Measurements from ENCODE around the gene GUCA1C. TPM values are rescaled to one million over a fixed set of nuclear protein-coding genes. Genes with fewer than 3 reads are reported as not detected.

Gene GUCA1C
- total and polyA plus RNA-seq, 2 of the 8 experiments (the other 6 are each of a cell fraction or from before 2014, with no cell fraction given) = not detected

DNA sequence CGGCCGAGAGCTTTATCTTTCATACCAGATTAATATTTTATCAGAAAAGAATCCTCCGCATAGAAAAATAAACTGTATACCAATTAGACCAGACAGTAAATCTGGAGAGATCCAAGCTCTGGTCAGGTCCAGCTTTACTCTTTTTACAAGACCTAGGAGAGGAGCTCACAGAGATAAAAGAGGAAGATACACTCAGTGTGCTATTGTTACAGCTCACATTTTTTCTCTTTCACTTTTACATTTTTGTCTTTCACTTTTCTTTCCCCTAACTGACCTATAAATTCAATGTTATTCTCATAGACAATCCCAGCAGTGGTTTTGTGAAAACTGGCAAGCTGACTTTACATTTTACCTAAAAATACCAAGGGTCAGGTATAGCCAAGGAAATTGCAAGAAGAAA, 55.8 kb downstream of the GUCA1C start:
- Histone ChIP-seq H2BK5ac (ENCODE audit: low read depth, low read length) (no peak overlapping the region), H3K27me3 (replicated peaks in 1 of 4; ENCODE audit: control insufficient read depth in 3 of 4, extremely low read depth in 1 of 4, insufficient read depth in 3 of 4, low read length in 3 of 4) (no peaks in the 10 kb centered on the region), H2BK15ac (ENCODE audit: low read length) (no peak overlapping the region), H3K27ac (ENCODE audit: low read depth, low read length) (no peak overlapping the region), H4K91ac (replicated peaks; ENCODE audit: insufficient read length, low read length) (no peak overlapping the region), H3K79me2 (ENCODE audit: control insufficient read depth in 1 of 2, insufficient read depth in 2 of 2, low read length in 2 of 2) (no peaks in the 10 kb centered on the region), H3K36me3 (ENCODE audit: control insufficient read depth in 2 of 4, insufficient read depth in 4 of 4, low read length in 3 of 4) (no peaks in the 10 kb centered on the region), H2BK12ac (ENCODE audit: low read depth, low read length) (no peak overlapping the region), H4K8ac (ENCODE audit: extremely low read depth, insufficient read depth, low read length) (no peak overlapping the region), H3K23ac (ENCODE audit: insufficient read length) (no peak overlapping the region), H3K56ac (replicated peaks; ENCODE audit: insufficient read length, low read depth, low read length) (no peak overlapping the region), H3K79me1 (ENCODE audit: low read depth, low read length) (no peaks in the 10 kb centered on the region), H2AFZ (ENCODE audit: low read length) (no peak overlapping the region), H4K5ac (ENCODE audit: insufficient read length, low read depth, low read length) (no peak overlapping the region), H3K4me3 (ENCODE audit: extremely low read depth in 1 of 4, insufficient read depth in 2 of 4, low read depth in 3 of 4, low read length in 4 of 4) (no peak overlapping the region), H2AK5ac (ENCODE audit: low read depth, low read length) (no peak overlapping the region), H3K9me3 (ENCODE audit: insufficient read depth in 2 of 2, low read depth in 1 of 2, low read length in 1 of 2) (no peaks in the 10 kb centered on the region), H3K4me1 (replicated peaks in 1 of 4; ENCODE audit: control insufficient read depth in 3 of 4, insufficient read depth in 4 of 4, low read length in 3 of 4) (no peaks in the 10 kb centered on the region), H2BK120ac (replicated peaks; ENCODE audit: low read depth, low read length) (no peak overlapping the region), H3K18ac (ENCODE audit: extremely low read depth, low read length) (no peak overlapping the region), H3K4me2 (ENCODE audit: insufficient read depth in 1 of 2, low read depth in 2 of 2, low read length in 2 of 2) (no peak overlapping the region), H2BK20ac (ENCODE audit: low read length) (no peak overlapping the region), H3K14ac (ENCODE audit: insufficient read length) (no peak overlapping the region), H3K23me2 (ENCODE audit: low read depth, low read length) (no peaks in the 10 kb centered on the region), H3K9ac (replicated peaks in 1 of 4; ENCODE audit: extremely low read depth in 1 of 4, low read depth in 3 of 4, low read length in 3 of 4) (no peak overlapping the region), H3K4ac (replicated peaks; ENCODE audit: insufficient read length, low read depth, low read length) (no peak overlapping the region), H4K20me1 (replicated peaks in 1 of 2; ENCODE audit: control insufficient read depth in 1 of 2, insufficient read depth in 2 of 2, low read length in 2 of 2) (no peaks in the 10 kb centered on the region)
- FAIRE-seq (no peak), DNase-seq (ENCODE audit: low read depth in 1 of 2, low spot score in 2 of 2) (no peak)
- WGBS, 2 experiments (ENCODE audit: extremely low coverage in 1 of 2, insufficient coverage in 1 of 2, insufficient read length in 1 of 2, insufficient replicate concordance in 2 of 2, low coverage in 1 of 2, low lambda C conversion rate in 2 of 2, missing lambda C conversion rate in 1 of 2) = 96% methylated on average over 3 of the region's 3 CpGs; no CpG with 5 or more reads in 1 of the 2 experiments
- CTCF ChIA-PET (ENCODE audit: partially characterized antibody) = interaction anchor here (1.0 to 1.9 kb wide), 7 partner anchors 9 to 231 kb away, joined by 3 to 8 read pairs (median 3); no protein-coding TSS in a partner anchor
- POLR2A ChIA-PET (ENCODE audit: partially characterized antibody) = no interaction called here
